ENCODE data around the gene CCDC152. TPM values are rescaled to one million over a fixed set of nuclear protein-coding genes. Genes with fewer than 3 reads are reported as not detected.

The CCDC152 gene
- total RNA-seq (2022; extraction: Qiagen RNA extraction), result not detected in 5 replicates

GRCh38 chr5:42756606-42757601, at the start of gene CCDC152:
Gene CCDC152 (plus strand): TSS chr5:42756818. CDS start chr5:42759122, 2,304 bp downstream.

DNA sequence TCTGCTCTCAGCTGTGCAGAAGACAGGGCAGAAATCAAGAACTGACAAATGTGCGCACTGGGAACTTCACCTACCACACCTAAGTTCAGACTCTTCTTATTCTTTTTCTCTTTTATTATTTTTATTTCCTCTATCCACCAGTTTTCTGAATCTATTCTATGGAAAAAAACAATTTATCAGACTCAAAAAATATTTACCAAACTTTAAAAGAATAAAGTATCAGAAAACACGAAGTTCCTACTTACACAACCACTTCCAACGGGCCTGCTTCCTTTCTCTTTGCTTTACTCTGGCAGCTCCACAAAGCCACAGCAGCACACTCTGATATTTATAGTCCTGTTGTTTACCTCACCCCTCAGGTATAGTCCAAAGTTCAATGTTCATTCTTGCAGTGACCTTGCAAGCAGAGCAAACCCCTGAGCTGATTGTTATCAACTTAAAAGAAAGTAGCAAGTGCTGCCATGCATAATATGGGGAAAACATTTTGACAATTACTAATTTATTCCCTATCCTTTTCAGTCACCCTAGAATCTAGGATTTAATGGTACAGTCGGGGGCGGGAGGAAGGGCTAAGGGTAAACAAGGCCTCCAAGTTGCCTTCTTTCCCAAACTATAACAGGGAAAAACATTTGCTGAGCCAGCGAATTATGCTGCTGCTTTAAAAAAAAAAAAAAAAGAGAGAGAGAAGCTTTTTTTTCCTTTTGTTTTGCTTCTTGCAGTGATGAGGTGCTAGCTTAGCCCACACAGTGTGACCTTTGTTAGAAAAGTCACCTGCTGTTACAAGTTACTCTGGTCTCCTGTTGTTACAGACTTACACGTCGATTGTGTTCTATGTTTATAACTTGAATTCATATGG, 55.2 kb downstream of the CCDC152 start, which contains the start of gene SELENOP:
Gene SELENOP (minus strand): TSS at position 302 of the 856 bp plus-strand sequence. CDS start 3,539 bp downstream, outside the sequence.

Other genes with a start within 250 kb of the CCDC152 start
- gene SELENOP, start 55.1 kb downstream of the CCDC152 start, total RNA-seq (2022; extraction: Qiagen RNA extraction), result 0.15 to 0.58 TPM (median 0.37 TPM) in 5 replicates